GM23338 (cell line): Measurements from ENCODE around the gene PARP3. TPM values are rescaled to one million over a fixed set of nuclear protein-coding genes. Genes with fewer than 3 reads are reported as not detected.

Experiments used
- ATAC-seq: fragments of 200-7000 bp; cut with Tn5 transposase; 3 replicates; pipeline ENCODE4 v1.9.1; 2020
- DNase-seq: peaks from one replicate; pipeline ENCODE4 v3.0.0-alpha.2; 2015; ENCODE audit warnings: low spot score
- H2AFZ ChIP-seq: fragments of 200-600 bp; sonication (generic); 2 replicates; pipeline ENCODE4 v1.8.0; 2016; ENCODE audit warnings: antibody characterized with exemption, mild to moderate bottlenecking, moderate library complexity
- H3F3A ChIP-seq: fragments of 200-600 bp; sonication (generic); replicated peaks from 2 replicates; pipeline ENCODE4 v1.8.0; 2017; ENCODE audit warnings: antibody characterized with exemption, mixed run types, low read depth
- H3K27ac ChIP-seq: fragments of 200-600 bp; sonication (generic); 2 replicates; pipeline ENCODE4 v1.6.1; 2016; ENCODE audit warnings: low read depth
- H3K27me3 ChIP-seq: fragments of 200-600 bp; sonication (generic); 2 replicates; pipeline ENCODE4 v1.8.0; 2016; ENCODE audit warnings: mild to moderate bottlenecking, mixed run types, moderate library complexity; ENCODE audit not compliant: insufficient read depth
- H3K36me3 ChIP-seq: fragments of 200-600 bp; sonication (generic); 2 replicates; pipeline ENCODE4 v1.8.0; 2016; ENCODE audit warnings: mild to moderate bottlenecking; ENCODE audit not compliant: insufficient read depth
- H3K4me1 ChIP-seq: fragments of 200-600 bp; sonication (generic); 2 replicates; pipeline ENCODE4 v1.8.0; 2016; ENCODE audit warnings: mild to moderate bottlenecking, moderate library complexity; ENCODE audit not compliant: insufficient read depth
- H3K4me2 ChIP-seq: fragments of 200-600 bp; sonication (generic); 2 replicates; pipeline ENCODE4 v1.7.1; 2017; ENCODE audit warnings: mixed run types
- H3K4me3 ChIP-seq: fragments of 200-600 bp; sonication (generic); 2 replicates; pipeline ENCODE4 v1.6.1; 2016; ENCODE audit warnings: mixed run types
- H3K79me2 ChIP-seq: fragments of 200-600 bp; sonication (generic); replicated peaks from 2 replicates; pipeline ENCODE4 v1.8.0; 2017; ENCODE audit warnings: mild to moderate bottlenecking; ENCODE audit not compliant: insufficient read depth
- H3K9me2 ChIP-seq: fragments of 200-600 bp; sonication (generic); 2 replicates; pipeline ENCODE4 v1.8.0; 2017; ENCODE audit not compliant: insufficient read depth
- H4K20me1 ChIP-seq: fragments of 200-600 bp; sonication (generic); replicated peaks from 2 replicates; pipeline ENCODE4 v1.8.0; 2017; ENCODE audit warnings: mild to moderate bottlenecking; ENCODE audit not compliant: insufficient read depth
- H3K27ac Mint-ChIP-seq: 2 replicates; pipeline ENCODE4 v1.8.0; 2020; ENCODE audit warnings: inconsistent platforms, mild to moderate bottlenecking, moderate library complexity, mixed read lengths
- H3K27me3 Mint-ChIP-seq: 3 replicates; pipeline ENCODE4 v1.8.0; 2022; ENCODE audit warnings: low read depth, mild to moderate bottlenecking, moderate library complexity, mixed read lengths, inconsistent platforms; ENCODE audit not compliant: insufficient read depth, poor library complexity
- H3K36me3 Mint-ChIP-seq: 3 replicates; pipeline ENCODE4 v1.8.0; 2021; ENCODE audit warnings: low read depth, mild to moderate bottlenecking, inconsistent platforms, moderate library complexity, mixed read lengths
- H3K4me1 Mint-ChIP-seq: 3 replicates; pipeline ENCODE4 v1.8.0; 2020; ENCODE audit warnings: mild to moderate bottlenecking, inconsistent platforms, mixed read lengths
- H3K4me3 Mint-ChIP-seq: 3 replicates; pipeline ENCODE4 v1.8.0; 2021; ENCODE audit warnings: moderate library complexity, mild to moderate bottlenecking, inconsistent platforms, mixed read lengths
- H3K9me3 Mint-ChIP-seq: 3 replicates; pipeline ENCODE4 v1.8.0; 2020; ENCODE audit warnings: moderate library complexity, mild to moderate bottlenecking, inconsistent platforms, mixed read lengths
- CREB1 ChIP-seq: fragments of 250-450 bp; sonication (Bioruptor Pico); IDR thresholded peaks from 2 replicates; pipeline ENCODE4 v1.5.0; 2020; ENCODE audit warnings: low read depth, mild to moderate bottlenecking, moderate library complexity
- EZH2 ChIP-seq: fragments of 200-600 bp; sonication (generic); IDR thresholded peaks from one replicate; pipeline ENCODE4 v1.8.0; 2017; ENCODE audit warnings: antibody characterized with exemption, mild to moderate bottlenecking, low read depth; ENCODE audit not compliant: unreplicated experiment
- EZH2phosphoT487 ChIP-seq: fragments of 200-600 bp; sonication (generic); IDR thresholded peaks from one replicate; pipeline ENCODE4 v1.8.1; 2018; ENCODE audit warnings: antibody characterized with exemption; ENCODE audit not compliant: unreplicated experiment
- JUNB ChIP-seq: IDR thresholded peaks from one replicate; pipeline ENCODE4 v1.6.1; 2016; ENCODE audit warnings: antibody characterized with exemption; ENCODE audit not compliant: unreplicated experiment
- NANOG ChIP-seq: IDR thresholded peaks from 2 replicates; pipeline ENCODE4 v1.6.1; 2016; ENCODE audit warnings: antibody characterized with exemption, borderline replicate concordance
- POLR2AphosphoS5 ChIP-seq: IDR thresholded peaks from 2 replicates; pipeline ENCODE4 v1.6.1; 2016; ENCODE audit warnings: antibody characterized with exemption, low read depth
- STAT1 ChIP-seq: IDR thresholded peaks from one replicate; pipeline ENCODE4 v1.6.1; 2016; ENCODE audit warnings: antibody characterized with exemption; ENCODE audit not compliant: unreplicated experiment
- ZNF114 ChIP-seq: fragments of 250-450 bp; sonication (Bioruptor Pico); IDR thresholded peaks from 2 replicates; pipeline ENCODE4 v1.5.0; 2020; ENCODE audit warnings: mild to moderate bottlenecking, moderate library complexity
- ZNF331 ChIP-seq: fragments of 250-450 bp; sonication (Bioruptor Pico); IDR thresholded peaks from 2 replicates; pipeline ENCODE4 v1.5.0; 2020; ENCODE audit warnings: low read depth, mild to moderate bottlenecking, moderate library complexity
- polyA plus RNA-seq: library from polyadenylated mRNA; unstranded; fragments of >200 nt; fragmentation: Nextera tagmentation; extraction: Ambion mirVana; gene quantifications from 2 replicates; pipeline ENCODE4 v1.2.1, GENCODE V29; 2016
- total RNA-seq: library from RNA; depleted of rRNA; stranded (reverse); fragments of >200 nt; shearing (Covaris generic); gene quantifications from 2 replicates; pipeline ENCODE4 v1.2.3, GENCODE V29; 2014
- TF ChIP-seq, protein P1 (sequence below): fragments of 250-450 bp; sonication (Bioruptor Pico); IDR thresholded peaks from 2 replicates; pipeline ENCODE4 v1.5.0; 2020; ENCODE audit warnings: mild to moderate bottlenecking, moderate library complexity
- TF ChIP-seq, protein P2 (sequence below): IDR thresholded peaks from one replicate; pipeline ENCODE4 v1.6.1; 2018; ENCODE audit warnings: antibody characterized with exemption; ENCODE audit not compliant: unreplicated experiment
- TF ChIP-seq, protein P3 (sequence below), 2 experiments: fragments of 200-600 bp in 1 of 2; sonication (generic) in 1 of 2; conservative IDR thresholded peaks; 2 replicates each; pipeline versions ENCODE4 v1.5.1 to v1.6.1; 2016 to 2017; ENCODE audit warnings: antibody characterized with exemption in 2 of 2, low read depth in 2 of 2, mild to moderate bottlenecking in 2 of 2, moderate library complexity in 1 of 2
- TF ChIP-seq, protein P4 (sequence below): IDR thresholded peaks from 2 replicates; pipeline ENCODE4 v1.6.1; 2016; ENCODE audit warnings: antibody characterized with exemption

PARP3 gene
- total and polyA plus RNA-seq, 2 experiments from 2014 or later: 0.76 to 1.1 TPM

DNA sequence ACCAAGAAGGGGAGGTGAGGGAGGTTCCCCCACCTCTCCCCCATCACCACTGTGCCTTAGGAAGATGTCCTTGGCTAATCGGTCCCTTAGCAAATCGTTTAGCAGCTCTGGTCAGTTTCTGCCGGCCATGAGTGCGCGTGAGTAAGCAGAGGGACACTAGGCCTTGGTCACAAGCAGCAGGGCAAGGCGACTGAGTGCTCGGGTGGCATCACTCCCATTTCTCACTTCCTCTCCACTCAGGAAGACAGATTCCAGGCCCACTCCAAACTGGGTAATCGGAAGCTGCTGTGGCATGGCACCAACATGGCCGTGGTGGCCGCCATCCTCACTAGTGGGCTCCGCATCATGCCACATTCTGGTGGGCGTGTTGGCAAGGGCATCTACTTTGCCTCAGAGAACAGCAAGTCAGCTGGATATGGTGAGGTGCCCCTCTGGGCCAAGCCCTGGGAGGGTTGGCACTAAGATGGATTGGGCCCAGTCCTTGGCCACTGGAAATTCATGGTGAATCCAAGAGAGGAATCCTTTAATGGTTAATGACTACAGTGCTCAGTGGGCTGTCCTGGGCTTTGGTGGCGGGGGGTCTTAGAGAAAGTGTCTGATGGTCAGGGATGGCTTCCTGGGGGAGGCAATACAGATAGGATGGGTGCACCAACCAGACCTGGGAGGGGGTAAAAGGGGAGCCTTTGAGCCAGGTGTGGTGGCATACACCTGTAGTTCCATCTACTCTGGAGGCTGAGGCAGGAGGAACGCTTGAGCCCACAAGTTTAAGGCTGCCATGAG is 4.0 kb downstream of the PARP3 start:
- Mint-ChIP-seq H3K27me3 (peaks cover 23% of the 10 kb centered on the region), H3K36me3 (peaks cover 2% of the 10 kb centered on the region; the same call in 1 of the 3 replicates), H3K27ac (no peak overlapping the region), H3K4me1 (peaks cover 5% of the 10 kb centered on the region; the same call in 2 of the 3 replicates), H3K4me3 (no peak overlapping the region), H3K9me3 (no peaks in the 10 kb centered on the region)
- H3K4me3 ChIP-seq: no peak overlapping the region
- peaks cover 3% of the 10 kb centered on the region for H3K79me2 ChIP-seq
- H3F3A ChIP-seq: no peaks in the 10 kb centered on the region
- no peak overlapping the region for H3K4me2 ChIP-seq
- DNase-seq (no peak), ATAC-seq (no peak)
- H3K27ac ChIP-seq: no peak overlapping the region
- no peak overlapping the region for H2AFZ ChIP-seq
- H3K36me3 ChIP-seq: no peaks in the 10 kb centered on the region
- no peaks in the 10 kb centered on the region for H3K9me2 ChIP-seq
- peaks cover 8% of the 10 kb centered on the region; the same call in 1 of the 2 replicates for H3K27me3 ChIP-seq
- H3K4me1 ChIP-seq: no peaks in the 10 kb centered on the region
- TF ChIP-seq, protein P1, sequence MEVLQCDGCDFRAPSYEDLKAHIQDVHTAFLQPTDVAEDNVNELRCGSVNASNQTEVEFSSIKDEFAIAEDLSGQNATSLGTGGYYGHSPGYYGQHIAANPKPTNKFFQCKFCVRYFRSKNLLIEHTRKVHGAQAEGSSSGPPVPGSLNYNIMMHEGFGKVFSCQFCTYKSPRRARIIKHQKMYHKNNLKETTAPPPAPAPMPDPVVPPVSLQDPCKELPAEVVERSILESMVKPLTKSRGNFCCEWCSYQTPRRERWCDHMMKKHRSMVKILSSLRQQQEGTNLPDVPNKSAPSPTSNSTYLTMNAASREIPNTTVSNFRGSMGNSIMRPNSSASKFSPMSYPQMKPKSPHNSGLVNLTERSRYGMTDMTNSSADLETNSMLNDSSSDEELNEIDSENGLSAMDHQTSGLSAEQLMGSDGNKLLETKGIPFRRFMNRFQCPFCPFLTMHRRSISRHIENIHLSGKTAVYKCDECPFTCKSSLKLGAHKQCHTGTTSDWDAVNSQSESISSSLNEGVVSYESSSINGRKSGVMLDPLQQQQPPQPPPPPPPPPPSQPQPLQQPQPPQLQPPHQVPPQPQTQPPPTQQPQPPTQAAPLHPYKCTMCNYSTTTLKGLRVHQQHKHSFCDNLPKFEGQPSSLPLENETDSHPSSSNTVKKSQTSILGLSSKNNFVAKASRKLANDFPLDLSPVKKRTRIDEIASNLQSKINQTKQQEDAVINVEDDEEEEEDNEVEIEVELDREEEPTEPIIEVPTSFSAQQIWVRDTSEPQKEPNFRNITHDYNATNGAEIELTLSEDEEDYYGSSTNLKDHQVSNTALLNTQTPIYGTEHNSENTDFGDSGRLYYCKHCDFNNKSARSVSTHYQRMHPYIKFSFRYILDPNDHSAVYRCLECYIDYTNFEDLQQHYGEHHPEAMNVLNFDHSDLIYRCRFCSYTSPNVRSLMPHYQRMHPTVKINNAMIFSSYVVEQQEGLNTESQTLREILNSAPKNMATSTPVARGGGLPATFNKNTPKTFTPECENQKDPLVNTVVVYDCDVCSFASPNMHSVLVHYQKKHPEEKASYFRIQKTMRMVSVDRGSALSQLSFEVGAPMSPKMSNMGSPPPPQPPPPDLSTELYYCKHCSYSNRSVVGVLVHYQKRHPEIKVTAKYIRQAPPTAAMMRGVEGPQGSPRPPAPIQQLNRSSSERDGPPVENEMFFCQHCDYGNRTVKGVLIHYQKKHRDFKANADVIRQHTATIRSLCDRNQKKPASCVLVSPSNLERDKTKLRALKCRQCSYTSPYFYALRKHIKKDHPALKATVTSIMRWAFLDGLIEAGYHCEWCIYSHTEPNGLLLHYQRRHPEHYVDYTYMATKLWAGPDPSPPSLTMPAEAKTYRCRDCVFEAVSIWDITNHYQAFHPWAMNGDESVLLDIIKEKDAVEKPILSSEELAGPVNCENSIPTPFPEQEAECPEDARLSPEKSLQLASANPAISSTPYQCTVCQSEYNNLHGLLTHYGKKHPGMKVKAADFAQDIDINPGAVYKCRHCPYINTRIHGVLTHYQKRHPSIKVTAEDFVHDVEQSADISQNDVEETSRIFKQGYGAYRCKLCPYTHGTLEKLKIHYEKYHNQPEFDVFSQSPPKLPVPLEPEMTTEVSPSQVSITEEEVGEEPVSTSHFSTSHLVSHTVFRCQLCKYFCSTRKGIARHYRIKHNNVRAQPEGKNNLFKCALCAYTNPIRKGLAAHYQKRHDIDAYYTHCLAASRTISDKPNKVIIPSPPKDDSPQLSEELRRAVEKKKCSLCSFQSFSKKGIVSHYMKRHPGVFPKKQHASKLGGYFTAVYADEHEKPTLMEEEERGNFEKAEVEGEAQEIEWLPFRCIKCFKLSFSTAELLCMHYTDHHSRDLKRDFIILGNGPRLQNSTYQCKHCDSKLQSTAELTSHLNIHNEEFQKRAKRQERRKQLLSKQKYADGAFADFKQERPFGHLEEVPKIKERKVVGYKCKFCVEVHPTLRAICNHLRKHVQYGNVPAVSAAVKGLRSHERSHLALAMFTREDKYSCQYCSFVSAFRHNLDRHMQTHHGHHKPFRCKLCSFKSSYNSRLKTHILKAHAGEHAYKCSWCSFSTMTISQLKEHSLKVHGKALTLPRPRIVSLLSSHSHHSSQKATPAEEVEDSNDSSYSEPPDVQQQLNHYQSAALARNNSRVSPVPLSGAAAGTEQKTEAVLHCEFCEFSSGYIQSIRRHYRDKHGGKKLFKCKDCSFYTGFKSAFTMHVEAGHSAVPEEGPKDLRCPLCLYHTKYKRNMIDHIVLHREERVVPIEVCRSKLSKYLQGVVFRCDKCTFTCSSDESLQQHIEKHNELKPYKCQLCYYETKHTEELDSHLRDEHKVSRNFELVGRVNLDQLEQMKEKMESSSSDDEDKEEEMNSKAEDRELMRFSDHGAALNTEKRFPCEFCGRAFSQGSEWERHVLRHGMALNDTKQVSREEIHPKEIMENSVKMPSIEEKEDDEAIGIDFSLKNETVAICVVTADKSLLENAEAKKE (CRISPR knock-in tag): no peak
- TF ChIP-seq EZH2 (no peak), EZH2phosphoT487 (no peak), JUNB (no peak), ZNF331 (no peak), CREB1 (no peak), NANOG (no peak), STAT1 (no peak), POLR2AphosphoS5 (no peak), ZNF114 (CRISPR knock-in tag) (no peak)
- TF ChIP-seq, protein P2, sequence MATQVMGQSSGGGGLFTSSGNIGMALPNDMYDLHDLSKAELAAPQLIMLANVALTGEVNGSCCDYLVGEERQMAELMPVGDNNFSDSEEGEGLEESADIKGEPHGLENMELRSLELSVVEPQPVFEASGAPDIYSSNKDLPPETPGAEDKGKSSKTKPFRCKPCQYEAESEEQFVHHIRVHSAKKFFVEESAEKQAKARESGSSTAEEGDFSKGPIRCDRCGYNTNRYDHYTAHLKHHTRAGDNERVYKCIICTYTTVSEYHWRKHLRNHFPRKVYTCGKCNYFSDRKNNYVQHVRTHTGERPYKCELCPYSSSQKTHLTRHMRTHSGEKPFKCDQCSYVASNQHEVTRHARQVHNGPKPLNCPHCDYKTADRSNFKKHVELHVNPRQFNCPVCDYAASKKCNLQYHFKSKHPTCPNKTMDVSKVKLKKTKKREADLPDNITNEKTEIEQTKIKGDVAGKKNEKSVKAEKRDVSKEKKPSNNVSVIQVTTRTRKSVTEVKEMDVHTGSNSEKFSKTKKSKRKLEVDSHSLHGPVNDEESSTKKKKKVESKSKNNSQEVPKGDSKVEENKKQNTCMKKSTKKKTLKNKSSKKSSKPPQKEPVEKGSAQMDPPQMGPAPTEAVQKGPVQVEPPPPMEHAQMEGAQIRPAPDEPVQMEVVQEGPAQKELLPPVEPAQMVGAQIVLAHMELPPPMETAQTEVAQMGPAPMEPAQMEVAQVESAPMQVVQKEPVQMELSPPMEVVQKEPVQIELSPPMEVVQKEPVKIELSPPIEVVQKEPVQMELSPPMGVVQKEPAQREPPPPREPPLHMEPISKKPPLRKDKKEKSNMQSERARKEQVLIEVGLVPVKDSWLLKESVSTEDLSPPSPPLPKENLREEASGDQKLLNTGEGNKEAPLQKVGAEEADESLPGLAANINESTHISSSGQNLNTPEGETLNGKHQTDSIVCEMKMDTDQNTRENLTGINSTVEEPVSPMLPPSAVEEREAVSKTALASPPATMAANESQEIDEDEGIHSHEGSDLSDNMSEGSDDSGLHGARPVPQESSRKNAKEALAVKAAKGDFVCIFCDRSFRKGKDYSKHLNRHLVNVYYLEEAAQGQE: no peak
- TF ChIP-seq, protein P3, sequence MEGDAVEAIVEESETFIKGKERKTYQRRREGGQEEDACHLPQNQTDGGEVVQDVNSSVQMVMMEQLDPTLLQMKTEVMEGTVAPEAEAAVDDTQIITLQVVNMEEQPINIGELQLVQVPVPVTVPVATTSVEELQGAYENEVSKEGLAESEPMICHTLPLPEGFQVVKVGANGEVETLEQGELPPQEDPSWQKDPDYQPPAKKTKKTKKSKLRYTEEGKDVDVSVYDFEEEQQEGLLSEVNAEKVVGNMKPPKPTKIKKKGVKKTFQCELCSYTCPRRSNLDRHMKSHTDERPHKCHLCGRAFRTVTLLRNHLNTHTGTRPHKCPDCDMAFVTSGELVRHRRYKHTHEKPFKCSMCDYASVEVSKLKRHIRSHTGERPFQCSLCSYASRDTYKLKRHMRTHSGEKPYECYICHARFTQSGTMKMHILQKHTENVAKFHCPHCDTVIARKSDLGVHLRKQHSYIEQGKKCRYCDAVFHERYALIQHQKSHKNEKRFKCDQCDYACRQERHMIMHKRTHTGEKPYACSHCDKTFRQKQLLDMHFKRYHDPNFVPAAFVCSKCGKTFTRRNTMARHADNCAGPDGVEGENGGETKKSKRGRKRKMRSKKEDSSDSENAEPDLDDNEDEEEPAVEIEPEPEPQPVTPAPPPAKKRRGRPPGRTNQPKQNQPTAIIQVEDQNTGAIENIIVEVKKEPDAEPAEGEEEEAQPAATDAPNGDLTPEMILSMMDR (conservative IDR thresholded peaks at IDR 0.05; ENCODE audit: low read depth in 2 of 2): no peak
- TF ChIP-seq, protein P4, sequence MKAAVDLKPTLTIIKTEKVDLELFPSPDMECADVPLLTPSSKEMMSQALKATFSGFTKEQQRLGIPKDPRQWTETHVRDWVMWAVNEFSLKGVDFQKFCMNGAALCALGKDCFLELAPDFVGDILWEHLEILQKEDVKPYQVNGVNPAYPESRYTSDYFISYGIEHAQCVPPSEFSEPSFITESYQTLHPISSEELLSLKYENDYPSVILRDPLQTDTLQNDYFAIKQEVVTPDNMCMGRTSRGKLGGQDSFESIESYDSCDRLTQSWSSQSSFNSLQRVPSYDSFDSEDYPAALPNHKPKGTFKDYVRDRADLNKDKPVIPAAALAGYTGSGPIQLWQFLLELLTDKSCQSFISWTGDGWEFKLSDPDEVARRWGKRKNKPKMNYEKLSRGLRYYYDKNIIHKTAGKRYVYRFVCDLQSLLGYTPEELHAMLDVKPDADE: no peak
- no peaks in the 10 kb centered on the region for H4K20me1 ChIP-seq
